H9 (cell line): ENCODE measurements around the gene RUNX1. TPM values are rescaled to one million over a fixed set of nuclear protein-coding genes. Genes with fewer than 3 reads are reported as not detected.

Experiments
- DNase-seq: peaks from one replicate; pipeline ENCODE4 v3.0.0-alpha.2; 2017
- H2AFZ ChIP-seq: one replicate; pipeline ENCODE4 v1.6.1; 2013; ENCODE audit warnings: mild to moderate bottlenecking, low read length, control low read depth, moderate library complexity
- H2AK5ac ChIP-seq: 2 replicates; pipeline ENCODE4 v1.6.1; 2013; ENCODE audit warnings: low read length, control low read depth, mixed read lengths; ENCODE audit not compliant: insufficient read length
- H2BK120ac ChIP-seq: one replicate; pipeline ENCODE4 v1.6.1; 2013; ENCODE audit warnings: low read depth, mild to moderate bottlenecking, low read length, control low read depth, inconsistent platforms; ENCODE audit not compliant: poor library complexity, severe bottlenecking
- H2BK12ac ChIP-seq: 2 replicates; pipeline ENCODE4 v1.6.1; 2013; ENCODE audit warnings: low read length, control low read depth, mixed read lengths, low read depth; ENCODE audit not compliant: insufficient read length
- H2BK15ac ChIP-seq: 2 replicates; pipeline ENCODE4 v1.6.1; 2013; ENCODE audit warnings: low read depth, low read length, control low read depth
- H2BK20ac ChIP-seq: one replicate; pipeline ENCODE4 v1.6.1; 2013; ENCODE audit warnings: low read depth, mild to moderate bottlenecking, low read length, control low read depth, inconsistent platforms; ENCODE audit not compliant: poor library complexity, severe bottlenecking
- H2BK5ac ChIP-seq: 2 replicates; pipeline ENCODE4 v1.6.1; 2013; ENCODE audit warnings: low read length, control low read depth, mixed read lengths; ENCODE audit not compliant: insufficient read length
- H3K14ac ChIP-seq: 2 replicates; pipeline ENCODE4 v1.6.1; 2013; ENCODE audit warnings: low read length, control low read depth; ENCODE audit not compliant: insufficient read depth
- H3K18ac ChIP-seq: 2 replicates; pipeline ENCODE4 v1.6.1; 2013; ENCODE audit warnings: low read depth, mild to moderate bottlenecking, mixed read lengths, low read length, control low read depth; ENCODE audit not compliant: insufficient read length
- H3K23ac ChIP-seq: 2 replicates; pipeline ENCODE4 v1.6.1; 2013; ENCODE audit warnings: low read length, control low read depth, mixed read lengths, low read depth; ENCODE audit not compliant: insufficient read length
- H3K23me2 ChIP-seq: 2 replicates; pipeline ENCODE4 v1.6.1; 2013; ENCODE audit warnings: low read depth, mild to moderate bottlenecking, mixed read lengths, low read length, control low read depth; ENCODE audit not compliant: insufficient read length, poor library complexity, severe bottlenecking
- H3K27ac ChIP-seq: 2 replicates; pipeline ENCODE4 v1.5.1; 2013; ENCODE audit warnings: low read length, control low read depth, mixed read lengths, low read depth; ENCODE audit not compliant: insufficient read length
- H3K27me3 ChIP-seq: 2 replicates; pipeline ENCODE4 v1.6.1; 2013; ENCODE audit warnings: low read length, control low read depth, inconsistent platforms; ENCODE audit not compliant: insufficient read depth
- H3K4ac ChIP-seq: 2 replicates; pipeline ENCODE4 v1.6.1; 2013; ENCODE audit warnings: low read depth, mild to moderate bottlenecking, control low read depth, inconsistent platforms, low read length, moderate library complexity
- H3K4me1 ChIP-seq: 2 replicates; pipeline ENCODE4 v1.6.1; 2013; ENCODE audit warnings: low read length, control low read depth, inconsistent platforms; ENCODE audit not compliant: insufficient read depth
- H3K4me2 ChIP-seq: 2 replicates; pipeline ENCODE4 v1.6.1; 2013; ENCODE audit warnings: low read length, control low read depth, mixed read lengths; ENCODE audit not compliant: insufficient read length, insufficient read depth
- H3K56ac ChIP-seq: 2 replicates; pipeline ENCODE4 v1.6.1; 2013; ENCODE audit warnings: low read depth, mild to moderate bottlenecking, mixed read lengths, low read length, control low read depth; ENCODE audit not compliant: insufficient read length
- H3K79me1 ChIP-seq: 2 replicates; pipeline ENCODE4 v1.6.1; 2013; ENCODE audit warnings: low read depth, mild to moderate bottlenecking, moderate library complexity, low read length, control low read depth, inconsistent platforms; ENCODE audit not compliant: insufficient read depth, poor library complexity, severe bottlenecking
- H3K79me2 ChIP-seq: 2 replicates; pipeline ENCODE4 v1.6.1; 2013; ENCODE audit warnings: low read length, control low read depth, inconsistent platforms; ENCODE audit not compliant: insufficient read depth
- H3K9ac ChIP-seq: 2 replicates; pipeline ENCODE4 v1.6.1; 2013; ENCODE audit warnings: low read length, control low read depth, mixed read lengths; ENCODE audit not compliant: insufficient read length; ENCODE audit errors: extremely low read depth
- H3K9me3 ChIP-seq: one replicate; pipeline ENCODE4 v1.6.1; 2013; ENCODE audit warnings: low read depth, low read length, inconsistent platforms; ENCODE audit not compliant: control insufficient read depth
- H3T11ph ChIP-seq: one replicate; pipeline ENCODE4 v1.6.1; 2013; ENCODE audit warnings: mild to moderate bottlenecking, low read length, control low read depth, inconsistent platforms
- H4K20me1 ChIP-seq: one replicate; pipeline ENCODE4 v1.6.1; 2013; ENCODE audit not compliant: control insufficient read depth, insufficient read length, insufficient read depth
- H4K5ac ChIP-seq: 2 replicates; pipeline ENCODE4 v1.6.1; 2013; ENCODE audit warnings: low read depth, mild to moderate bottlenecking, mixed read lengths, low read length, control low read depth; ENCODE audit not compliant: insufficient read length
- H4K8ac ChIP-seq: replicated peaks from 2 replicates; pipeline ENCODE4 v1.6.1; 2013; ENCODE audit warnings: low read length, control low read depth, mixed read lengths, low read depth; ENCODE audit not compliant: insufficient read length
- H4K91ac ChIP-seq: 2 replicates; pipeline ENCODE4 v1.6.1; 2013; ENCODE audit warnings: low read depth, mild to moderate bottlenecking, moderate library complexity, mixed read lengths, low read length, control low read depth; ENCODE audit not compliant: insufficient read length
- H3K27ac Mint-ChIP-seq, 3 experiments: 2 replicates in 2 of 3; 3 replicates in 1 of 3; pipeline ENCODE4 v1.8.0; 2020 to 2021; ENCODE audit warnings: mixed read lengths in 3 of 3, mild to moderate bottlenecking in 1 of 3, moderate library complexity in 1 of 3
- H3K27me3 Mint-ChIP-seq: 2 replicates; pipeline ENCODE4 v1.8.0; 2021; ENCODE audit warnings: low read depth, mild to moderate bottlenecking, moderate library complexity, mixed read lengths
- H3K36me3 Mint-ChIP-seq, 3 experiments: 2 replicates in 2 of 3; 3 replicates in 1 of 3; pipeline ENCODE4 v1.8.0; 2020 to 2021; ENCODE audit warnings: low read depth in 3 of 3, mixed read lengths in 3 of 3; ENCODE audit not compliant: insufficient read depth in 1 of 3
- H3K4me1 Mint-ChIP-seq, 2 experiments: 2 replicates each; pipeline ENCODE4 v1.8.0; 2020; ENCODE audit warnings: mixed read lengths in 2 of 2
- H3K4me3 Mint-ChIP-seq, 2 experiments: 2 replicates in 1 of 2; 3 replicates in 1 of 2; pipeline ENCODE4 v1.8.0; 2020 to 2021; ENCODE audit warnings: mild to moderate bottlenecking in 2 of 2, mixed read lengths in 2 of 2, moderate library complexity in 1 of 2
- H3K9me3 Mint-ChIP-seq, 2 experiments: 2 replicates in 1 of 2; 3 replicates in 1 of 2; pipeline ENCODE4 v1.8.0; 2020; ENCODE audit warnings: mild to moderate bottlenecking in 2 of 2, mixed read lengths in 2 of 2, moderate library complexity in 1 of 2
- WGBS: extraction: QIAGEN DNeasy Blood & Tissue Kit; methylation state at CpG from one replicate; pipeline ENCODE4 v1.1.7; 2013; ENCODE audit warnings: missing lambda C conversion rate, low lambda C conversion rate, mixed read lengths; ENCODE audit not compliant: insufficient read length; ENCODE audit errors: extremely low coverage; 5-methylcytosine and 5-hydroxymethylcytosine counted together
- total RNA-seq: library from RNA; stranded (reverse); gene quantifications from 2 replicates; pipeline ENCODE4 v1.2.1, GENCODE V29; 2021
- TF ChIP-seq, protein P1 (sequence below): fragments of 200-600 bp; sonication (generic); conservative IDR thresholded peaks from 3 replicates; pipeline ENCODE4 v1.8.0; 2021; ENCODE audit warnings: antibody characterized with exemption, mild to moderate bottlenecking

The RUNX1 gene
- total RNA-seq, 1 experiment from 2014 or later, result 0.72 TPM

DNA sequence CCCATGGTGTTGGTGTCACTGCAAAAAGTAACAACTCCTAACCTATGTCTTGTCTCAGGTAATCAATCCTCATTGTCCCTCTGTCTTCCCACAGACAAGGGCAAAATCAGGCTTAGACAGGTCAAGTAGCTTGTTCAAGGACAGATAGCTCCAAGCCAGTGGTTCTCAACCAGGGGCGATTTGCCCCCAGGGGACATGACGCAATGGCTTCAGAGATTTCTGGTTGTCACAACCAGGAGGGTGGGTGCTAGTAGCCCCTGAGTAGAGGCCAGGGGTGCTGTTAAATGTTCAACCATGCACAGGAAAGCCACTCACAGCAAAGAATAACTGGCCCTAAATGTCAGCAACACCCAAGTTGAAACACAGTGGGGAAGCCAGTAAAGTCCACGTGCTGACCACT lies 178.9 kb downstream of the RUNX1 start:
- Histone ChIP-seq H2AK5ac (no peak overlapping the region), H2AFZ (no peak overlapping the region), H2BK15ac (no peak overlapping the region), H4K20me1 (no peaks in the 10 kb centered on the region), H3K27me3 (peaks cover 28% of the 10 kb centered on the region), H3K9me3 (no peaks in the 10 kb centered on the region), H4K8ac (no peak overlapping the region), H3K9ac (no peak overlapping the region), H2BK12ac (no peak overlapping the region), H3K23ac (no peak overlapping the region), H3K23me2 (no peaks in the 10 kb centered on the region), H3T11ph (no peak overlapping the region), H3K79me1 (no peaks in the 10 kb centered on the region), H3K14ac (no peak overlapping the region), H2BK120ac (no peak overlapping the region), H2BK5ac (no peak overlapping the region), H3K79me2 (no peaks in the 10 kb centered on the region), H3K4me1 (0 out of 2 replicates have a peak, but pooled peaks cover 2% of the 10 kb centered on the region), H2BK20ac (no peak overlapping the region), H4K5ac (no peak overlapping the region), H3K4ac (no peak overlapping the region), H4K91ac (no peak overlapping the region), H3K18ac (no peak overlapping the region), H3K56ac (no peak overlapping the region), H3K27ac (no peak overlapping the region), H3K4me2 (no peak overlapping the region)
- DNase-seq, result no peak
- no CpG with 5 or more reads among the region's 3 CpGs for WGBS
- Mint-ChIP-seq H3K36me3 (no peaks in the 10 kb centered on the region; a peak in 1 of 7 replicates), H3K27me3 (peaks cover 95% of the 10 kb centered on the region), H3K4me3 (no peak overlapping the region), H3K4me1 (peaks cover 24 to 39% of the 10 kb centered on the region in 2 experiments), H3K9me3 (no peaks in the 10 kb centered on the region; a peak in 1 of 5 replicates), H3K27ac (no peak overlapping the region)
- TF ChIP-seq, protein P1, sequence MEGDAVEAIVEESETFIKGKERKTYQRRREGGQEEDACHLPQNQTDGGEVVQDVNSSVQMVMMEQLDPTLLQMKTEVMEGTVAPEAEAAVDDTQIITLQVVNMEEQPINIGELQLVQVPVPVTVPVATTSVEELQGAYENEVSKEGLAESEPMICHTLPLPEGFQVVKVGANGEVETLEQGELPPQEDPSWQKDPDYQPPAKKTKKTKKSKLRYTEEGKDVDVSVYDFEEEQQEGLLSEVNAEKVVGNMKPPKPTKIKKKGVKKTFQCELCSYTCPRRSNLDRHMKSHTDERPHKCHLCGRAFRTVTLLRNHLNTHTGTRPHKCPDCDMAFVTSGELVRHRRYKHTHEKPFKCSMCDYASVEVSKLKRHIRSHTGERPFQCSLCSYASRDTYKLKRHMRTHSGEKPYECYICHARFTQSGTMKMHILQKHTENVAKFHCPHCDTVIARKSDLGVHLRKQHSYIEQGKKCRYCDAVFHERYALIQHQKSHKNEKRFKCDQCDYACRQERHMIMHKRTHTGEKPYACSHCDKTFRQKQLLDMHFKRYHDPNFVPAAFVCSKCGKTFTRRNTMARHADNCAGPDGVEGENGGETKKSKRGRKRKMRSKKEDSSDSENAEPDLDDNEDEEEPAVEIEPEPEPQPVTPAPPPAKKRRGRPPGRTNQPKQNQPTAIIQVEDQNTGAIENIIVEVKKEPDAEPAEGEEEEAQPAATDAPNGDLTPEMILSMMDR, result no peak
